ENCODE measurements around the gene SULT1C3. TPM values are rescaled to one million over a fixed set of nuclear protein-coding genes. Genes with fewer than 3 reads are reported as not detected.

SULT1C3 gene
- total RNA-seq, 1 experiment from 2014 or later, result not detected

DNA sequence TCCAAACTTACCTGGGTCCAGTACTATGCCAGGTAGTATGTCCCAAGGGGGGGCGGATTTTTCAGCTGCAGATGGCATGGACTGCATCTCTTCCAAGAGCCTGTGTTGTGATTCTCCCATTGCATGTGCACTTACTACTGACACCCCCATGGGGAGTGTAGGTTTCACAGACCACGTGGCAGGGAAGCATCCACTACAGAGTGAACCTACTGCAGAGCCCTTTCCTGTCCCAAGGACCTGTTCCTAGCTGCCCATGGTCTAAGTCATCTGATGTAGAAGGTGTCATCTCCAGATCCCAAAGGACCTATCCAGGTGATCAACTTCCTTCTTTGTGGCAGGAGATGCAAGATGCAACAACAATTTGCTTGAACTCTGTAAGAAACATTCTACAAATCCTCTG lies 9.9 kb upstream of the SULT1C3 start:
- Histone ChIP-seq H3K9me3 (peaks cover 4% of the 10 kb centered on the region; the same call in 1 of the 2 replicates), H3K36me3 (ENCODE audit: control insufficient read depth, insufficient read depth, low read length) (no peaks in the 10 kb centered on the region; the same call in 1 of the 2 replicates), H3K27me3 (replicated peaks; ENCODE audit: control insufficient read depth, insufficient read depth, low read length) (no peaks in the 10 kb centered on the region), H3K4me3 (ENCODE audit: low read depth, low read length) (no peak overlapping the region), H3K4me1 (no peaks in the 10 kb centered on the region)
- H3K9me3 Mint-ChIP-seq (ENCODE audit: unreplicated experiment), result peaks cover 25% of the 10 kb centered on the region
- BruUV-seq (replicated peaks), result no TSS peak
- TF ChIP-seq, protein P1, sequence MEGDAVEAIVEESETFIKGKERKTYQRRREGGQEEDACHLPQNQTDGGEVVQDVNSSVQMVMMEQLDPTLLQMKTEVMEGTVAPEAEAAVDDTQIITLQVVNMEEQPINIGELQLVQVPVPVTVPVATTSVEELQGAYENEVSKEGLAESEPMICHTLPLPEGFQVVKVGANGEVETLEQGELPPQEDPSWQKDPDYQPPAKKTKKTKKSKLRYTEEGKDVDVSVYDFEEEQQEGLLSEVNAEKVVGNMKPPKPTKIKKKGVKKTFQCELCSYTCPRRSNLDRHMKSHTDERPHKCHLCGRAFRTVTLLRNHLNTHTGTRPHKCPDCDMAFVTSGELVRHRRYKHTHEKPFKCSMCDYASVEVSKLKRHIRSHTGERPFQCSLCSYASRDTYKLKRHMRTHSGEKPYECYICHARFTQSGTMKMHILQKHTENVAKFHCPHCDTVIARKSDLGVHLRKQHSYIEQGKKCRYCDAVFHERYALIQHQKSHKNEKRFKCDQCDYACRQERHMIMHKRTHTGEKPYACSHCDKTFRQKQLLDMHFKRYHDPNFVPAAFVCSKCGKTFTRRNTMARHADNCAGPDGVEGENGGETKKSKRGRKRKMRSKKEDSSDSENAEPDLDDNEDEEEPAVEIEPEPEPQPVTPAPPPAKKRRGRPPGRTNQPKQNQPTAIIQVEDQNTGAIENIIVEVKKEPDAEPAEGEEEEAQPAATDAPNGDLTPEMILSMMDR (IDR thresholded peaks at IDR 0.05; ENCODE audit: insufficient read depth in 1 of 2, low read depth in 1 of 2, low read length in 1 of 2, severe bottlenecking in 1 of 2, unreplicated experiment in 1 of 2), result no peak
- H3K27me3 Mint-ChIP-seq (ENCODE audit: insufficient read depth, unreplicated experiment), result no peaks in the 10 kb centered on the region
- H3K36me3 Mint-ChIP-seq (ENCODE audit: insufficient read depth, unreplicated experiment), result peaks cover 9% of the 10 kb centered on the region
- no peak for DNase-seq
- ChIA-PET POLR2A (no interaction called here), CTCF (no interaction called here)
- H3K27ac Mint-ChIP-seq (ENCODE audit: unreplicated experiment), result no peak overlapping the region
- H3K4me3 Mint-ChIP-seq (ENCODE audit: unreplicated experiment), result no peak overlapping the region
- intact Hi-C loops (cut with micrococcal nuclease; ENCODE audit: unreplicated experiment), result no loop called here
- H3K4me1 Mint-ChIP-seq (ENCODE audit: low read depth, unreplicated experiment), result no peaks in the 10 kb centered on the region

DNA sequence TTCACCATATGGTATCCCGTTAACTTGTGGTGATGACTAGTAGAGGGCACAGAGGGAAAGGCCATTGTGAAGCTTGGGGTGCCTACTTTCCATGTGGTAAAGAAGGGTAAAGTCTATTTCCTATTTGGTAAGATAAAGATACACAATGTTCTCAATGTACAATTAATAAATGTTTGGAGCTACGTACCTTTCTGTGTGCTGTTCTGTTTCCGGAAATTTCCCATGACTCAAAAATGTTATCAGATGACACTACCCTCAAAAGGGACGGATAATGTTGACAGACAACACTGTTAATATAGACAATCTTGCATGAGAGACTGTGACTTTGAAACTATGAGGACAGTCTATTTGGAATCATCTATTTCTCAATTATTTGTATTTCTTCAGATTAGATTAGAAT lies 4.2 kb upstream of the SULT1C3 start:
- ChIA-PET POLR2A (no interaction called here), CTCF (no interaction called here)
- Mint-ChIP-seq H3K9me3 (ENCODE audit: unreplicated experiment) (peaks cover 32% of the 10 kb centered on the region), H3K4me1 (ENCODE audit: low read depth, unreplicated experiment) (no peaks in the 10 kb centered on the region), H3K4me3 (ENCODE audit: unreplicated experiment) (no peak overlapping the region), H3K36me3 (ENCODE audit: insufficient read depth, unreplicated experiment) (peaks cover 6% of the 10 kb centered on the region), H3K27me3 (ENCODE audit: insufficient read depth, unreplicated experiment) (no peaks in the 10 kb centered on the region), H3K27ac (ENCODE audit: unreplicated experiment) (no peak overlapping the region)
- intact Hi-C loops (cut with micrococcal nuclease; ENCODE audit: unreplicated experiment), result no loop called here
- peaks cover 11% of the 10 kb centered on the region; the same call in 1 of the 2 replicates for H3K9me3 ChIP-seq
- DNase-seq, result no peak
- no peaks in the 10 kb centered on the region for H3K27me3 ChIP-seq (replicated peaks; ENCODE audit: control insufficient read depth, insufficient read depth, low read length)
- BruUV-seq (replicated peaks), result no TSS peak
- no peaks in the 10 kb centered on the region for H3K4me1 ChIP-seq
- H3K4me3 ChIP-seq (ENCODE audit: low read depth, low read length), result no peak overlapping the region
- H3K36me3 ChIP-seq (ENCODE audit: control insufficient read depth, insufficient read depth, low read length), result peaks cover 1% of the 10 kb centered on the region
- TF ChIP-seq, protein P1 (IDR thresholded peaks at IDR 0.05; ENCODE audit: insufficient read depth in 1 of 2, low read depth in 1 of 2, low read length in 1 of 2, severe bottlenecking in 1 of 2, unreplicated experiment in 1 of 2), result no peak

DNA sequence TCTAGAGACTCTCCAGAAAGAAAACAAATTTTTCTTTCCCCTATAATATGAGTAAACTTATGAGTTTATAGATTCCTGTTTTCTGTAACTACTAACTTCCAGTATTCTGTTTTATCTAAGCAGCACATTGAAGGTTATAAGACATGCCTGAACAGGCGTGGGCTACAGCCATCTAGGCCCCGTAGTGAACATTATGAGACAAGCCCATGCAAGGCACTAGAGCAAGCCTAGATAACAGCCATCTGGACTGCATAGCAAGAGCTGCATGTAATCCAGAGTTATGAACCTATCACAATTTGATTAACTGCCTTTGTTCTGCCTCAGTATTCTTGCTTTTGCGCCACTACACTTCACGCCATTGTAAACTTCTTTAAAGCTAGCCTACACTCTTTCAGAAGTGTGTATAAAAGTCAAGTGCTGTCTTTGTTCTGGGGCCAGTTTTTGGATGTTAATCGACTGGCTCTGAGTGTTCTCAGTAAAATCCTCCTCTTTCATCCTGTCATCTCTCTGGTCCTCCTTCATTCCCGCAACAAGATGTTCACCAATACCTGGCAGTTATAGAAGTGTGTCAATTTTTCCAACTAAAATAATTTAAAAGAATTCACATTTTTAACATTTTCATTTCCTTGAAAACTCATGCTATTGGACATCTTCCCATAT lies 3.0 kb upstream of the SULT1C3 start:
- no peak overlapping the region for H3K4me3 ChIP-seq (ENCODE audit: low read depth, low read length)
- intact Hi-C loops (cut with micrococcal nuclease; ENCODE audit: unreplicated experiment), result no loop called here
- peaks cover 6% of the 10 kb centered on the region for H3K36me3 Mint-ChIP-seq (ENCODE audit: insufficient read depth, unreplicated experiment)
- no peaks in the 10 kb centered on the region for H3K4me1 Mint-ChIP-seq (ENCODE audit: low read depth, unreplicated experiment)
- no peak overlapping the region for H3K4me3 Mint-ChIP-seq (ENCODE audit: unreplicated experiment)
- no peak for DNase-seq
- H3K27ac Mint-ChIP-seq (ENCODE audit: unreplicated experiment), result no peak overlapping the region
- H3K9me3 Mint-ChIP-seq (ENCODE audit: unreplicated experiment), result peaks cover 32% of the 10 kb centered on the region
- no peaks in the 10 kb centered on the region for H3K27me3 Mint-ChIP-seq (ENCODE audit: insufficient read depth, unreplicated experiment)
- BruUV-seq (replicated peaks), result no TSS peak
- POLR2A ChIA-PET, result no interaction called here
- H3K9me3 ChIP-seq, result peaks cover 11% of the 10 kb centered on the region; the same call in 1 of the 2 replicates
- H3K4me1 ChIP-seq, result no peaks in the 10 kb centered on the region
- TF ChIP-seq, protein P1 (IDR thresholded peaks at IDR 0.05; ENCODE audit: insufficient read depth in 1 of 2, low read depth in 1 of 2, low read length in 1 of 2, severe bottlenecking in 1 of 2, unreplicated experiment in 1 of 2), result no peak
- H3K36me3 ChIP-seq (ENCODE audit: control insufficient read depth, insufficient read depth, low read length), result peaks cover 1% of the 10 kb centered on the region; the same call in 1 of the 2 replicates
- CTCF ChIA-PET, result no interaction called here
- H3K27me3 ChIP-seq (replicated peaks; ENCODE audit: control insufficient read depth, insufficient read depth, low read length), result no peaks in the 10 kb centered on the region
